Gastroesophageal sphincter (tissue), 4 donors: ENCODE data around the gene TIMM13. TPM values are rescaled to one million over a fixed set of nuclear protein-coding genes. Genes with fewer than 3 reads are reported as not detected.

ENCODE experiments used
- ATAC-seq: fragments of 150-250 bp; one replicate; pipeline ENCODE4 v1.9.1; 2016; ENCODE audit warnings: mild to moderate bottlenecking, moderate library complexity
- H3K27ac ChIP-seq, 4 donors: fragments of 200-600 bp; sonication (generic) in 3 of 4; 1 replicate in 3 of 4; 2 replicates in 1 of 4; pipeline ENCODE4 v1.5.1; 2016 to 2019
- H3K27me3 ChIP-seq: fragments of 200-600 bp; sonication (generic); one replicate; pipeline ENCODE4 v1.5.1; 2019
- H3K36me3 ChIP-seq, 2 donors: fragments of 200-600 bp; sonication (generic); one replicate each; pipeline ENCODE4 v1.5.1; 2019; ENCODE audit warnings: control low read depth in 1 of 2
- H3K4me1 ChIP-seq, 3 donors: fragments of 200-600 bp; sonication (generic); 1 replicate in 2 of 3; 2 replicates in 1 of 3; pipeline ENCODE4 v1.5.1; 2016 to 2019; ENCODE audit warnings: control low read depth in 2 of 3
- H3K4me3 ChIP-seq, 2 donors: fragments of 200-600 bp; sonication (generic); one replicate each; pipeline ENCODE4 v1.5.1; 2019; ENCODE audit warnings: mild to moderate bottlenecking in 1 of 2, moderate library complexity in 1 of 2
- H3K9me3 ChIP-seq, 3 donors: fragments of 200-600 bp; sonication (generic); one replicate each; pipeline ENCODE4 v1.5.1; 2017 to 2019; ENCODE audit warnings: control low read depth in 2 of 3
- CTCF ChIP-seq, 4 experiments: fragments of 200-600 bp in 2 of 4; fragments of 450-650 bp in 2 of 4; sonication (generic) in 1 of 4; IDR thresholded peaks; one replicate each; pipeline ENCODE4 v1.5.1; 2017 to 2019; ENCODE audit warnings: antibody characterized with exemption in 4 of 4, mild to moderate bottlenecking in 2 of 4, moderate library complexity in 2 of 4
- EP300 ChIP-seq: sonication (generic); formaldehyde crosslinking; IDR thresholded peaks from one replicate; pipeline ENCODE4 v1.6.1; 2017; ENCODE audit warnings: antibody characterized with exemption, mild to moderate bottlenecking
- POLR2A ChIP-seq, 2 donors: fragments of 450-650 bp; IDR thresholded peaks; one replicate each; pipeline ENCODE4 v1.6.1; 2017; ENCODE audit warnings: antibody characterized with exemption in 2 of 2, mild to moderate bottlenecking in 2 of 2, moderate library complexity in 1 of 2
- POLR2AphosphoS5 ChIP-seq: sonication (generic); formaldehyde crosslinking; IDR thresholded peaks from one replicate; pipeline ENCODE4 v1.6.1; 2017; ENCODE audit warnings: antibody characterized with exemption
- WGBS, 2 donors: methylation state at CpG; one replicate each; pipeline ENCODE4 v1.1.5; 2018; ENCODE audit warnings: low coverage in 1 of 2; 5-methylcytosine and 5-hydroxymethylcytosine counted together
- total RNA-seq, 4 donors: library from RNA; depleted of rRNA; stranded (reverse); fragments of >200 nt; gene quantifications; one replicate each; pipeline ENCODE4 v1.1.0, GENCODE V29; 2016

The TIMM13 gene
- total RNA-seq, 4 donors from 2014 or later: 22.9 to 32.2 (median 27.3) TPM

DNA sequence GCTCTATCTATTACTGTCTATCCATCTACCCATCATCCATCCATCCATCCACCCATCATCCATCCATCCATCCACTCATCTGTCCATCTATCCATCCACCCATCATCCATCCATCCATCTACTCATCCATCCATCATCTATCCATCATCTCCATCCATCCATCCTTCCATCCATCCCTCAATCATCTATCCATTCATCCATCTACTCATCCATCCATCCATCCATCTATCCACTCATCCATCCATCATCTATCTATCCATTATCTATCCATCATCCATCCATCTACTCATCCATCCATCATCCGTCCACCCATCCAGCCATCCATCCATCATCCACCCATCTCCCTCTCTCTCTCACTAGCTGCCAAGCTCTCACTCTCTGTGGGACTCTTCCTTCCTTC lies 13.1 kb upstream of the TIMM13 start:
- H3K9me3 ChIP-seq: no peaks in the 10 kb centered on the region
- no peaks in the 10 kb centered on the region for H3K4me1 ChIP-seq
- no peak overlapping the region for H3K4me3 ChIP-seq
- H3K36me3 ChIP-seq: peaks cover 0 to 64% of the 10 kb centered on the region in 2 donors
- no peak overlapping the region for H3K27ac ChIP-seq
- ATAC-seq: no peak
- TF ChIP-seq EP300 (no peak), POLR2AphosphoS5 (no peak), CTCF (IDR thresholded peaks at IDR 0.05) (no peak), POLR2A (IDR thresholded peaks at IDR 0.05) (no peak)
- WGBS, 2 donors: 100% methylated on average over 1 of the region's 1 CpG
- H3K27me3 ChIP-seq: no peaks in the 10 kb centered on the region

GRCh38 chr19:2438178-2438577 lies 10.8 kb upstream of the TIMM13 start:
- ATAC-seq: no peak
- WGBS, 2 donors: 80% methylated on average over 1 of the region's 20 CpGs; no CpG with 5 or more reads in 1 of the 2 donors
- H3K36me3 ChIP-seq: peaks cover 0 to 67% of the 10 kb centered on the region in 2 donors

GRCh38 chr19:2436926-2437325 lies 9.5 kb upstream of the TIMM13 start:
- TF ChIP-seq CTCF (IDR thresholded peaks at IDR 0.05) (no peak), EP300 (no peak), POLR2A (IDR thresholded peaks at IDR 0.05) (no peak), POLR2AphosphoS5 (no peak)
- no peaks in the 10 kb centered on the region for H3K4me1 ChIP-seq

More at GRCh38 chr19:2438178-2438577, 10.8 kb upstream of the TIMM13 start:
- Histone ChIP-seq H3K4me1 (no peaks in the 10 kb centered on the region), H3K27ac (no peak overlapping the region), H3K9me3 (no peaks in the 10 kb centered on the region), H3K4me3 (no peak overlapping the region), H3K27me3 (no peaks in the 10 kb centered on the region)
- no peak for TF ChIP-seq POLR2A (IDR thresholded peaks at IDR 0.05)
- TF ChIP-seq CTCF (IDR thresholded peaks at IDR 0.05): no peak
- TF ChIP-seq POLR2AphosphoS5: no peak
- TF ChIP-seq EP300: no peak

GRCh38 chr19:2436384-2436783 lies 9.0 kb upstream of the TIMM13 start:
- ATAC-seq: no peak
- Histone ChIP-seq H3K27ac (no peak overlapping the region), H3K4me3 (no peak overlapping the region), H3K36me3 (peaks cover 0 to 60% of the 10 kb centered on the region in 2 donors), H3K27me3 (no peaks in the 10 kb centered on the region), H3K9me3 (no peaks in the 10 kb centered on the region), H3K4me1 (no peaks in the 10 kb centered on the region)
- TF ChIP-seq POLR2A (IDR thresholded peaks at IDR 0.05) (no peak), CTCF (IDR thresholded peaks at IDR 0.05) (no peak), POLR2AphosphoS5 (no peak), EP300 (no peak)
- WGBS, 2 donors: 94 to 95% methylated on average over 12 to 21 of the region's 39 CpGs

More at GRCh38 chr19:2436926-2437325, 9.5 kb upstream of the TIMM13 start:
- Histone ChIP-seq H3K4me3 (no peak overlapping the region), H3K27me3 (no peaks in the 10 kb centered on the region), H3K27ac (no peak overlapping the region), H3K36me3 (peaks cover 0 to 60% of the 10 kb centered on the region in 2 donors), H3K9me3 (no peaks in the 10 kb centered on the region)
- no CpG with 5 or more reads among the region's 15 CpGs for WGBS, 2 donors
- no peak for ATAC-seq

DNA sequence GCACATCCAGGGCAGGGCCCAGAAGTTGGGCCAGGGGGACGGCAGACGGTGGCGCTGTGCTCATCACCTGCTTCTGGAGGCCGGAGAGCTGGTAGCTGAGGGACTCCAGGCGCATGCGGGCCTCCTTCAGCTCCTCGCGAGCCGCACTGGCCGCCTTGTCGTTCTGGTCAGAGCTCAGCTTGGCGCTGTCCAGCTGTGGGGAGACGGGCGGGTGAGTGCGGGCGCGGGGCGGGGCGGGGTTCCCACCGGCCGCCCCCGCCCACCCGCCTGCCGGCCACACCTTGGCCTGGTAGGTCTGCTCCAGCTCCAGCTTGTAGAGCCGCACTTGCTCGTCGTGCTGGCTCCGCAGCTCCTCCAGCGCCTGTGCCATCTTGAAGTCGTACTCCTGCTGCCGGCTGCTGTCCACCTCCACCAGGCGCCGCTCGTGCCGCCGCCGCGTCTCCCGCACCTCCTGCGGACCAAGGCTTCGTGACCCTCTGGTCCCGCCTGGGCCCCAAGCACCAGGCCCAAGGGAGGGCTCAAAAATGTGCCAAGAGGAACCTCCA lies 7.4 kb upstream of the TIMM13 start:
- no peaks in the 10 kb centered on the region for H3K9me3 ChIP-seq
- H3K27me3 ChIP-seq: no peaks in the 10 kb centered on the region
- TF ChIP-seq EP300 (no peak), CTCF (IDR thresholded peaks at IDR 0.05) (no peak), POLR2A (IDR thresholded peaks at IDR 0.05) (no peak), POLR2AphosphoS5 (no peak)
- ATAC-seq: no peak
- no peak overlapping the region for H3K27ac ChIP-seq
- no peak overlapping the region for H3K4me3 ChIP-seq
- peaks cover 0 to 68% of the 10 kb centered on the region in 2 donors for H3K36me3 ChIP-seq
- no peaks in the 10 kb centered on the region for H3K4me1 ChIP-seq
- 60 to 86% methylated on average over 1 to 12 of the region's 42 CpGs for WGBS, 2 donors
